ENCODE measurements around the gene ZDHHC14. TPM values are rescaled to one million over a fixed set of nuclear protein-coding genes. Genes with fewer than 3 reads are reported as not detected.

ZDHHC14 gene
- total RNA-seq, 1 donor from 2014 or later: 9.3 TPM

DNA sequence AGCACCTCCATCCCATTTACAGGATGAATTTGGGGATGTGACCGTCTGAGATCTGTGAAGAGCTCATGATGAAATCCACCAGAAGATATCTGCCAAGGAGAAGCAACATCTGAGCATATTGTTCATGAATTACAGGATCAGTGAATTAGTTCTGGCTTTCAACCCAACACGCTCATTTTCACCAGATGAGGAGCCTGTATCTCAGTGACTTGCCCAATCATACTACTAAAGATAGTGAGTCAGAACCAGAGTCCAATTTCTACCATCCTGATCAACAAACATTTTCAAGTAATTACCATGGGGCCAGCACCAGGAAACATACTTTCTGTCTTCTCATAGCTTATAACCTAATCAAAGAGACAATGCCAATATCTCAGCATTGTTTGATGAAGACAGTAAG is 116.6 kb downstream of the ZDHHC14 start:
- Histone ChIP-seq H3K4me1 (peaks cover 3% of the 10 kb centered on the region), H3K4me3 (no peak overlapping the region), H3K9me3 (no peaks in the 10 kb centered on the region), H3K27me3 (ENCODE audit: low read depth) (no peaks in the 10 kb centered on the region), H3K36me3 (no peaks in the 10 kb centered on the region), H3K27ac (no peak overlapping the region)
- no peak for TF ChIP-seq CTCF (IDR thresholded peaks at IDR 0.05)
- intact Hi-C loops (cut with DNase I): no loop called here
- no peak for DNase-seq
- no peak for ATAC-seq

DNA sequence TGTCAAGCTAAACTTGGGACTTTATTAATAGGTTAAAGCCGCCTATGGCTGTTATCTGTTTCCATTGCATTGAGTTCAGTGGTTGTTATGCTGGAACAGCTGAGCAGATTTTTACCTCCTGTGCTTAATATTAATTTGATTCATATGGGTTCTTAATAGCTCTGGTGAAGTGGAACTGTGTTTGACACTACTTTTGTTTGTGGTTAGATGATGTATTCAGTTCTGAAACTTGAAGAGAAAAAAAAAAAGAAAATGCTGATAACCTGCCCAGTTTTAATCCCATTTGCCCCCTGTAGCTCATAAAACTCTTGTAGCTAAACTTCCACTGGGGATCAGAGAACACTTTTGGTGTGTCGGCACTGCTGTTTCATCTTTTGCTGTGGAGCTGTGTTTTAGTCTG is 117.8 kb downstream of the ZDHHC14 start:
- H3K27me3 ChIP-seq (ENCODE audit: low read depth): no peaks in the 10 kb centered on the region
- no peaks in the 10 kb centered on the region for H3K36me3 ChIP-seq
- no peak overlapping the region for H3K27ac ChIP-seq
- H3K9me3 ChIP-seq: no peaks in the 10 kb centered on the region
- H3K4me3 ChIP-seq: no peak overlapping the region
- no peak for TF ChIP-seq CTCF (IDR thresholded peaks at IDR 0.05)
- DNase-seq (no peak), ATAC-seq (no peak)
- peaks cover 3% of the 10 kb centered on the region for H3K4me1 ChIP-seq
- intact Hi-C loops (cut with DNase I): no loop called here

- no peaks in the 10 kb centered on the region for H3K36me3 ChIP-seq
- no peak for DNase-seq
- no peak for ATAC-seq
These were observed 119.0 kb downstream of the ZDHHC14 start for GRCh38 chr6:157500022-157500421.

GRCh38 chr6:157503018-157503747 is 122.2 kb downstream of the ZDHHC14 start:
- Histone ChIP-seq H3K4me1 (peaks cover 3% of the 10 kb centered on the region), H3K27me3 (ENCODE audit: low read depth) (no peaks in the 10 kb centered on the region), H3K9me3 (peaks cover 13% of the 10 kb centered on the region), H3K4me3 (no peak overlapping the region), H3K36me3 (no peaks in the 10 kb centered on the region), H3K27ac (no peak overlapping the region)
- TF ChIP-seq CTCF (IDR thresholded peaks at IDR 0.05): no peak
- ATAC-seq: no peak
- intact Hi-C loops (cut with DNase I): no loop called here
- DNase-seq: no peak

More at GRCh38 chr6:157500022-157500421, 119.0 kb downstream of the ZDHHC14 start:
- H3K27me3 ChIP-seq (ENCODE audit: low read depth): no peaks in the 10 kb centered on the region
- H3K9me3 ChIP-seq: no peaks in the 10 kb centered on the region
- no peak for TF ChIP-seq CTCF (IDR thresholded peaks at IDR 0.05)
- H3K27ac ChIP-seq: no peak overlapping the region
- intact Hi-C loops (cut with DNase I): no loop called here
- no peak overlapping the region for H3K4me3 ChIP-seq
- H3K4me1 ChIP-seq: peaks cover 3% of the 10 kb centered on the region

DNA sequence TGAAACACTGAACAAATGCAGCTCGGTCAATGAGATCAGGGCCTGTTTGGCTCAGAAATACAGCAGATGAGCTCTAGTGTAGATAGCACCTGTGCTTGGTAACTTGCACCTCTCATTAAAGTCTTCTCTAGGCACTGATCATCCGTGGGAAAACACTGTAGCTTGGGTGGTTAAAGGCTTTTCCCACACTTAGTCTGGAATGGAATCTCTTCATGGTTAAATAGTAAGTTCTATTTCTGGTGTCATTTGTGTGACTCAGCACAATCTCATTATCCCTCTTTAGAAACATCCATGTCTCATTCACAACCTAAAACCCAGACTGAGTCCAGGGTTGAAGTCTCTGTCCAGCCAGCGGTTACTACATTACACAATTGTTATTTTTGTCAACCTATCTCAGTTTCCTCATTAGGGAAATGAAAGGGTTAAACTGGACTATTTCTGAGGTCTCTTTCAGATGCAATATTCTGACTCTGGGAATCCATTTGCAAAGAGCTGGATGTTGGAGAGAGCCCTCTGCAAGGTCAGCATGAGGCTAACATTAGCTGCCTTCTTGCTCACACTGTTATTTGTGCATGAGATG is 125.0 kb downstream of the ZDHHC14 start:
- H3K4me1 ChIP-seq: peaks cover 3% of the 10 kb centered on the region
- H3K9me3 ChIP-seq: peaks cover 13% of the 10 kb centered on the region
- no peak for TF ChIP-seq CTCF (IDR thresholded peaks at IDR 0.05)
- H3K27ac ChIP-seq: no peak overlapping the region
- ATAC-seq: no peak
- intact Hi-C loops (cut with DNase I): no loop called here
- no peaks in the 10 kb centered on the region for H3K36me3 ChIP-seq
- H3K4me3 ChIP-seq: no peak overlapping the region
- no peak for DNase-seq
- H3K27me3 ChIP-seq (ENCODE audit: low read depth): no peaks in the 10 kb centered on the region
